ENCODE measurements around the gene CA12.

DNA sequence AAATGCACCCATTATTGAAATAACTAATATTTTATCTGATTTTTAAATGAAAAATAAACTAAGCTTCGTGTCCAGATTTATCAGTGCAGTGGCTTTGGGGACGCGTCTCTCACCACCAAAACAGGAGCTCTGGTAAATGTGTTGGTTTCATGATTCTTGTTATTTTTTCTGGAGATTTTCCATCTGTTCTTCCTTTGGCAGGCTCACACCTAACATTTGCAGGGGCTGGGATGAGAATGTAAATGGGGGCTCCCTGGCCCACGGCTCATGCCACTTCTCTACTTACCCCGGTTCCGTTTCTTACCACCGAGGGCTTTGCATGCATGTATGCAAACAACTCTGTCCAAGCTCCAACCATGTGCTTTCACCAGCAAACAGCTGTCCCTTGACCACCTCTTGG is 30.9 kb upstream of the CA12 start:
- TF ChIP-seq, protein P1, sequence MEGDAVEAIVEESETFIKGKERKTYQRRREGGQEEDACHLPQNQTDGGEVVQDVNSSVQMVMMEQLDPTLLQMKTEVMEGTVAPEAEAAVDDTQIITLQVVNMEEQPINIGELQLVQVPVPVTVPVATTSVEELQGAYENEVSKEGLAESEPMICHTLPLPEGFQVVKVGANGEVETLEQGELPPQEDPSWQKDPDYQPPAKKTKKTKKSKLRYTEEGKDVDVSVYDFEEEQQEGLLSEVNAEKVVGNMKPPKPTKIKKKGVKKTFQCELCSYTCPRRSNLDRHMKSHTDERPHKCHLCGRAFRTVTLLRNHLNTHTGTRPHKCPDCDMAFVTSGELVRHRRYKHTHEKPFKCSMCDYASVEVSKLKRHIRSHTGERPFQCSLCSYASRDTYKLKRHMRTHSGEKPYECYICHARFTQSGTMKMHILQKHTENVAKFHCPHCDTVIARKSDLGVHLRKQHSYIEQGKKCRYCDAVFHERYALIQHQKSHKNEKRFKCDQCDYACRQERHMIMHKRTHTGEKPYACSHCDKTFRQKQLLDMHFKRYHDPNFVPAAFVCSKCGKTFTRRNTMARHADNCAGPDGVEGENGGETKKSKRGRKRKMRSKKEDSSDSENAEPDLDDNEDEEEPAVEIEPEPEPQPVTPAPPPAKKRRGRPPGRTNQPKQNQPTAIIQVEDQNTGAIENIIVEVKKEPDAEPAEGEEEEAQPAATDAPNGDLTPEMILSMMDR (IDR thresholded peaks at IDR 0.05; ENCODE audit: borderline replicate concordance, extremely low read depth, low read length, poor library complexity, severe bottlenecking) = no peak
- no peak for TF ChIP-seq EZH2 (IDR thresholded peaks at IDR 0.05; ENCODE audit: borderline replicate concordance, low read depth, low read length, severe bottlenecking)

All from DND-41 (cell line).